Karpas-422 (cell line): ENCODE measurements around the gene GMPPB. TPM values are rescaled to one million over a fixed set of nuclear protein-coding genes. Genes with fewer than 3 reads are reported as not detected.

Experiments used
- DNase-seq: peaks from one replicate; pipeline ENCODE4 v3.0.0-alpha.2; 2015
- H2AFZ ChIP-seq: fragments of 200-600 bp; sonication (generic); 2 replicates; pipeline ENCODE4 v1.6.1; 2014; ENCODE audit warnings: antibody characterized with exemption, low read length, mixed read lengths
- H3K27ac ChIP-seq: fragments of 200-600 bp; sonication (generic); 2 replicates; pipeline ENCODE4 v1.5.1; 2014; ENCODE audit warnings: mild to moderate bottlenecking, low read length, moderate library complexity
- H3K27me3 ChIP-seq: fragments of 200-600 bp; sonication (generic); 2 replicates; pipeline ENCODE4 v1.6.1; 2014; ENCODE audit warnings: low read length, mixed read lengths
- H3K36me3 ChIP-seq: fragments of 200-600 bp; sonication (generic); 2 replicates; pipeline ENCODE4 v1.6.1; 2014; ENCODE audit warnings: low read length, mixed read lengths; ENCODE audit not compliant: insufficient read depth
- H3K4me1 ChIP-seq: fragments of 200-600 bp; sonication (generic); 2 replicates; pipeline ENCODE4 v1.6.1; 2014; ENCODE audit warnings: mild to moderate bottlenecking, low read length, mixed read lengths
- H3K4me2 ChIP-seq: fragments of 200-600 bp; sonication (generic); 2 replicates; pipeline ENCODE4 v1.6.1; 2014; ENCODE audit warnings: low read length, low read depth, mild to moderate bottlenecking; ENCODE audit not compliant: poor library complexity, severe bottlenecking
- H3K4me3 ChIP-seq: fragments of 200-600 bp; sonication (generic); 2 replicates; pipeline ENCODE4 v1.5.1; 2014; ENCODE audit warnings: mild to moderate bottlenecking, antibody characterized with exemption, low read length, mixed read lengths
- H3K79me2 ChIP-seq: fragments of 200-600 bp; sonication (generic); 2 replicates; pipeline ENCODE4 v1.6.1; 2014; ENCODE audit warnings: mild to moderate bottlenecking, low read length, mixed read lengths
- H3K9ac ChIP-seq: fragments of 200-600 bp; sonication (generic); 2 replicates; pipeline ENCODE4 v1.6.0; 2014; ENCODE audit warnings: low read length
- H3K9me2 ChIP-seq: fragments of 200-600 bp; sonication (generic), shearing (Covaris generic); replicated peaks from 2 replicates; pipeline ENCODE4 v1.6.0; 2014; ENCODE audit warnings: mild to moderate bottlenecking, low read length, moderate library complexity; ENCODE audit not compliant: insufficient read depth
- H3K9me3 ChIP-seq: fragments of 300-700, 200-600 bp; sonication (generic); 2 replicates; pipeline ENCODE4 v1.6.1; 2014; ENCODE audit warnings: low read length, mixed read lengths
- H4K20me1 ChIP-seq: fragments of 200-600 bp; sonication (generic); 2 replicates; pipeline ENCODE4 v1.6.1; 2014; ENCODE audit warnings: mild to moderate bottlenecking, antibody characterized with exemption, low read length, low read depth; ENCODE audit not compliant: insufficient read depth
- total RNA-seq: library from RNA; depleted of rRNA; stranded (reverse); fragments of >200 nt; shearing (Covaris generic); gene quantifications from 2 replicates; pipeline ENCODE4 v1.2.3, GENCODE V29; 2014; ENCODE audit warnings: low replicate concordance

Gene GMPPB
- total RNA-seq, 1 experiment from 2014 or later = 10.1 TPM

DNA sequence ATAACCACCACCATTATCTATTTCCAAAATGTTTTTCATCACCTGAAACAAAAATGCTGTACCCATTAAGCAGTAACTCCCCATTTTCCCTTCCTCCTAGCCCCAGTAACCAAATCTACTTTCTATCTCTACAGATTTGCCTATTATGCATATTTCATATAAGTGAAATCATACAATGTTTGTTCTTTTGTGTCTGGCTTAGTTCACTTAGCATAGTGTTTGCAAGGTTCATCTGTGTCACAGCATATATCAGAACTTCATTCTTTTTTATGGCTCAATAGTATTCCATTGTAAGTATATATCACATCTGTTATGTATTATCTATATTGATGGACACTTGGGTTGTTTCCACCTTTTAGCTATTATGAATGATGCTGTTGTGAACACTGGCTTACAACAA, 16.7 kb upstream of the GMPPB start:
- H3K27me3 ChIP-seq = no peaks in the 10 kb centered on the region
- peaks cover 10% of the 10 kb centered on the region; the same call in 1 of the 2 replicates for H3K36me3 ChIP-seq
- H3K4me2 ChIP-seq = no peak overlapping the region
- H2AFZ ChIP-seq = no peak overlapping the region
- no peaks in the 10 kb centered on the region for H4K20me1 ChIP-seq
- H3K4me1 ChIP-seq = peaks cover 13% of the 10 kb centered on the region
- H3K9ac ChIP-seq = no peak overlapping the region
- H3K27ac ChIP-seq = no peak overlapping the region
- no peaks in the 10 kb centered on the region for H3K9me2 ChIP-seq
- no peak for DNase-seq
- peaks cover 29% of the 10 kb centered on the region for H3K79me2 ChIP-seq
- no peaks in the 10 kb centered on the region for H3K9me3 ChIP-seq
- no peak overlapping the region for H3K4me3 ChIP-seq

DNA sequence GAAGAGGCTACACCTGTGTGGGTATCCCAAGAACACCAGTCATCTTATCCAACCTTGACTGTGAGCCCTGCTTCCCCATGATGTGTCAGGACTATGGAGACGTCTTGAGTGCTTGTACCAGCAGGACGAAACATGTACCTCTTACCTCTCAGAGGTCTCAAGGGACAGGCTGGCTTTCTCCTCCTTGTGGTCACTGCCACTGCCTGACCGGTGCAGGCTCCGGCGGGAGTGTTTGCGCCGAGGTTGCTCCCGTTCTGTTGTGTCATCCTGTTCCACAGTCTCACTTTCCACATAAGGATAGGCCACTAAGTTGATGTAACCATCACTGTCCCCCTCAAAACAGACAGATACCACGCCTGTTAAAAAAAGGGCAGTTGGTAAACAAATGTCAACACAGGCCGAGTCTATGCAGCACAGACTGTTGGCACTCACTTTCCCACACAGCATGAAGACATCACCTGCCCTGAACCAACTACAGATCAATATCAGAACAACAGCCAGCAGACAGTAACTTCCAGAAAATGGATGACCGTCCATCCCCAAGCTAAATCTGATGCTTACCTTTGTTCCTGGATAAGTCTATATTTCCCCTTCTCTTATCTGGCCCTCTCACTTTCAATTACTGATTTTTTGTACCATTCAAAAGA, 14.4 kb upstream of the GMPPB start:
- no peaks in the 10 kb centered on the region for H3K9me2 ChIP-seq
- no peak overlapping the region for H3K4me3 ChIP-seq
- no peak overlapping the region for H2AFZ ChIP-seq
- no peak overlapping the region for H3K4me2 ChIP-seq
- no peak overlapping the region for H3K9ac ChIP-seq
- no peaks in the 10 kb centered on the region for H3K9me3 ChIP-seq
- peaks cover 19% of the 10 kb centered on the region for H3K79me2 ChIP-seq
- no peak overlapping the region for H3K27ac ChIP-seq
- no peaks in the 10 kb centered on the region for H4K20me1 ChIP-seq
- no peaks in the 10 kb centered on the region for H3K27me3 ChIP-seq
- peaks cover 14% of the 10 kb centered on the region; the same call in 1 of the 2 replicates for H3K36me3 ChIP-seq
- H3K4me1 ChIP-seq = peaks cover 13% of the 10 kb centered on the region
- no peak for DNase-seq

DNA sequence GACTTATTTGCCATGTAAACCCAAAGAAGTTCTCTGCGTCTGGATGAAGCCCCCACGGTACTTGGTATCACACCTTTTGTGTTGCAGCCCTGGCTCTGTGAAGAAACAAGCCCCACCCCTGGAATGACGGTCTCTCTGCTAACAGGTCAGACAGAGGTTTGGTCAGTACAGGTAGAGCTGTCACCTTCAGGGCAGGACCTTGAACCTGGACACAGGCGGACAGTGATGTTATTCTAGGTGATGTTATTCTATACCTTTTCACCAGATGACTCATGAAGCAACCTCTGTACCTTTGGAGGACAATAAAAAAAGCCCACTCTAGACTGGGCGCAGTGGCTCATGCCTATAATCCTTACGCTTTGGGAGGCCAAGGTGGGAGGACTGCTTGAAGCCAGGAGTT, 11.0 kb upstream of the GMPPB start:
- Histone ChIP-seq H3K4me1 (no peaks in the 10 kb centered on the region; the same call in 1 of the 2 replicates), H3K9me2 (no peaks in the 10 kb centered on the region), H3K9me3 (no peaks in the 10 kb centered on the region), H3K79me2 (0 out of 2 replicates have a peak, but pooled peaks cover 8% of the 10 kb centered on the region), H3K27me3 (no peaks in the 10 kb centered on the region), H3K36me3 (peaks cover 22% of the 10 kb centered on the region), H3K4me3 (no peak overlapping the region), H4K20me1 (no peaks in the 10 kb centered on the region), H2AFZ (no peak overlapping the region), H3K27ac (no peak overlapping the region), H3K9ac (no peak overlapping the region), H3K4me2 (no peak overlapping the region)
- DNase-seq = no peak

DNA sequence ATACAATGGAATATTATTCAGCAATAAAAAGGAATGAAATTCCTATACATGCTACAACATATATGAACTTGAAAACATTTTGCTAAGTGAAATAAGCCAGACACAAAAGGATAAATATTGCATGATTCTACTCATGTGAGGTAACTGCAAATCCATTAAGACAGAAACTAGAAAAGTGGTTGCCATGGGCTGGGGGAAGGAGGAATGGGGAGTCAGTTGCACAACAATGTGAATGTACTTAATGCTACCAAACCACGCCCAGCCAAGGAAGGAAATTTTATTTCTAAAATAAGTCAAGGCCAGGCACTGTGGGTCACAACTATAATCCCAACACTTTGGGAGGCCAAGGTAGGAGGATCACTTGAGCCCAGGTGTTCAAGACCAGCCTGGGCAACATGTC, 9.8 kb upstream of the GMPPB start:
- Histone ChIP-seq H3K4me3 (no peak overlapping the region), H4K20me1 (no peaks in the 10 kb centered on the region), H3K9me2 (no peaks in the 10 kb centered on the region), H3K79me2 (0 out of 2 replicates have a peak, but pooled peaks cover 5% of the 10 kb centered on the region), H3K9me3 (no peaks in the 10 kb centered on the region), H3K9ac (no peak overlapping the region), H3K4me2 (no peak overlapping the region), H3K4me1 (no peaks in the 10 kb centered on the region; the same call in 1 of the 2 replicates), H3K27ac (no peak overlapping the region), H3K36me3 (peaks cover 25% of the 10 kb centered on the region), H2AFZ (no peak overlapping the region), H3K27me3 (no peaks in the 10 kb centered on the region)
- no peak for DNase-seq

DNA sequence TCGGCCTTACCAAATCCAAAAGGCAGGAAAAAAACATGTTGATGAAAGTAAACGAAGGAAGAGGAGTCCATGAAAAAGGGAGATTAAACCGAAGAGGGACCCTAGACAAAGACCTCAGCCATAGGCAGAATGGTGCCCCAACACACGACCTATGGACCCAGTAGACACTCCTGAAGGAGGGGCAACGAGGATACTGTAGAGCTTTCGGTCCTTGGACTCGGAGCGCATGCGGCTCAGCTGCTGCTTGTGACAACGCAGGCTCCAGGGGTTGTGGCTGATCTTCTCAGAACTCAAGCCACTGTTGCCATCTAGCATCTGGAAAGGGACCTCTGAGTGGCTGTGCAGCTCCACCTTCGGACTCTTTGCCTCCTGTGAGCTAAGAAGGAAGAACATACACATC, 8.8 kb upstream of the GMPPB start:
- no peaks in the 10 kb centered on the region for H3K27me3 ChIP-seq
- no peak overlapping the region for H3K4me2 ChIP-seq
- H3K36me3 ChIP-seq = peaks cover 23% of the 10 kb centered on the region
- H3K9me2 ChIP-seq = no peaks in the 10 kb centered on the region
- no peak overlapping the region for H3K4me3 ChIP-seq
- no peak overlapping the region for H3K27ac ChIP-seq
- no peaks in the 10 kb centered on the region for H3K9me3 ChIP-seq
- no peak overlapping the region for H2AFZ ChIP-seq
- H3K4me1 ChIP-seq = no peaks in the 10 kb centered on the region; the same call in 1 of the 2 replicates
- no peak overlapping the region for H3K9ac ChIP-seq
- H4K20me1 ChIP-seq = no peaks in the 10 kb centered on the region
- H3K79me2 ChIP-seq = 0 out of 2 replicates have a peak, but pooled peaks cover 3% of the 10 kb centered on the region
- DNase-seq = no peak

DNA sequence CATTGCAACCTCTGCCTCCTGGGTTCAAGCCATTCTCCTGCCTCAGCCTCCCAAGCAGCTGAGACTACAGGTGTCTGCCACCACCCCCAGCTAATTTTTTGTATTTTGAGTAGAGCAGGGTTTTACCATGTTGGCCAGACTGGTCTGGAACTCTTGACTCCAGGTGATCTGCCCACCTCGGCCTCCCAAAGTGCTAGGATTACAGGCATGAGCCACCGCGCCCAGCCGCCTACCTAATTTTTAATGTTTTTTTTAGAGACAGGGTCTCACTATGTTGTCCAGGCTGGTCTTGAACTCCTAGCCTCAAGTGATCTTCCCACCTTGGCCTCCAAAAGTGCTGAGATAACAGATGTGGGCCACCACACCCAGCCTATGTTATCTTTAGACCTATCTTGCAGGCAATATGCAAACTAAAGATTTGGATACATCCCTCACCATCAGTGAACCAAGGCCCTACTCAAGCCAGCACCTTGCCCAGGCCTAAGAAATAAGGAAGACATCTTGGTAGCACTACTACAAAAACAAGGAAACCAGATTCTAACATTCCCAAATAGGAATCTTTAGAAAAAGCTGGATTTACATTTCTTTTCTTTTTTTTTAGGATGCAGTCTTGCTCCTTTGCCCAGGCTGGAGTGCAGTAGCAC, 6.3 kb upstream of the GMPPB start:
- peaks cover 23% of the 10 kb centered on the region for H3K36me3 ChIP-seq

DNA sequence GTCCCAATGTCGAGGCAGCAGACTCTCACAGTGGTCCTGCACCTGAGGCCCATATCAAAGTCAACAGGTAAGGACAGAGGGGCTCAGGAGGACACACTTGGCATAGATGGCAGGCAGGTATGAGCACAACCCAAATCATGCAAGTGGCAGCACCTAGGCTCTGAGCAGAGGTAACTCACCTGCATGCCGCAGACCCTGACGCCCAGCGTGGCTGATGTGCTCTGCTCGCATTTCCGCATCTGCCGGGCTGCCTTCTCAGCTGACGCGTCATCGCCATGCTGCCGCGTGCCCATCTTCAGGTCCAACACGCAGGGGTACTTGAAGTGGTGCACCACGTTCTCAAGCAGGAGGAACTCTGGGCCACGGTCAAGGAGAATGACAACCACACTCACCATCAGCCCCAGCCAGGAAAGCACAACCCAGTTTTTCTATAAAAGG, 4.2 kb upstream of the GMPPB start:
- no peak overlapping the region for H3K4me2 ChIP-seq
- no peaks in the 10 kb centered on the region for H3K9me3 ChIP-seq
- no peak overlapping the region for H3K27ac ChIP-seq
- no peaks in the 10 kb centered on the region for H3K9me2 ChIP-seq
- H3K36me3 ChIP-seq = peaks cover 19% of the 10 kb centered on the region
- no peak overlapping the region for H2AFZ ChIP-seq
- H3K4me3 ChIP-seq = no peak overlapping the region
- H4K20me1 ChIP-seq = peaks cover 5% of the 10 kb centered on the region; the same call in 1 of the 2 replicates
- H3K9ac ChIP-seq = no peak overlapping the region
- DNase-seq = no peak
- H3K27me3 ChIP-seq = no peaks in the 10 kb centered on the region
- peaks cover 16% of the 10 kb centered on the region for H3K4me1 ChIP-seq
- H3K79me2 ChIP-seq = peaks cover 7% of the 10 kb centered on the region

More for the DNA sequence above, 6.3 kb upstream of the GMPPB start:
- Histone ChIP-seq H3K4me3 (no peak overlapping the region), H3K27me3 (no peaks in the 10 kb centered on the region), H3K4me1 (peaks cover 3% of the 10 kb centered on the region), H3K9ac (no peak overlapping the region), H3K4me2 (no peak overlapping the region), H2AFZ (no peak overlapping the region), H4K20me1 (no peaks in the 10 kb centered on the region), H3K9me3 (no peaks in the 10 kb centered on the region), H3K79me2 (no peaks in the 10 kb centered on the region), H3K27ac (no peak overlapping the region), H3K9me2 (no peaks in the 10 kb centered on the region)
- no peak for DNase-seq

DNA sequence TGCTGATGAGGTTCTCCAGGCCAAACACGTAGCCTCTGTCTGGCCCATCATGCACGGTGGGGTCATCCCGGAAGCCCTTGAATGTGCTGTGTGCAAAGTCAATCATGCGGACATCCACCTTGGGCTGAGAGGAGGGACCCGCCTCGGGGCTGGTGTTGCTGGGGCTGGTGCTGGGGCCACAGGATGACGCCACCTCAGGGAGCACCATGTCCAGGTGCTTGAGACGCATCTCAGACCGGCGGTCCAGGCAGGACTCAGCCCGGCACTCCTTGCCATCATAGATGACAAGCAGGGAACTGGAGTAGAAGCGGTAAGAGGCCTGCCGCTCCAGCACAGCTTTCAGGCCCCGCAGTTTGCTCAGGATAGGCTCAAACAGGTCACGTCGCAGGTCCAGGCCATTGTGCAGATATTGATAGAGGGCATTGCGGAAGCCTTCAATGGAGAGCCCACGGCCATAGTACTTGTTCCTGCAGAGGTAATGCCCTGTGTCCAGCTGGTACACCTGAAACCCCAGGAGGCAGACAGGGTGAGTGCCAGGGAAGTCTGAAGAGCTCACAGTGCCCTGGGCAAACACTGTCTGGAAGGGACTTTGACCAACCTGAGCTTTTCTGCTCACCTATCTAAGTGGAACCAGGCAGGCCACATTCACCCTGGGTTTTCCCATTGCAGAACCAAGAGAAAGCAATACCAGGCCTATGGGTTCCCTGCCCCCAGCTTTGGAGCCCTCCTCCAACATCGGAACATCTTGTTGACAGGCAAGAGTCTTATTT, 3.6 kb upstream of the GMPPB start:
- H3K79me2 ChIP-seq = peaks cover 12% of the 10 kb centered on the region
- H3K4me2 ChIP-seq = no peak overlapping the region
- H3K27me3 ChIP-seq = no peaks in the 10 kb centered on the region
- peaks cover 23% of the 10 kb centered on the region for H3K36me3 ChIP-seq
- H3K9me2 ChIP-seq = no peaks in the 10 kb centered on the region
- H2AFZ ChIP-seq = no peak overlapping the region
- no peaks in the 10 kb centered on the region for H3K9me3 ChIP-seq
- peaks cover 5% of the 10 kb centered on the region; the same call in 1 of the 2 replicates for H4K20me1 ChIP-seq
- H3K4me3 ChIP-seq = no peak overlapping the region
- H3K9ac ChIP-seq = no peak overlapping the region
- no peak overlapping the region for H3K27ac ChIP-seq
- DNase-seq = no peak
- H3K4me1 ChIP-seq = peaks cover 22% of the 10 kb centered on the region
